ENCODE data around the gene ZFHX3.

Gene ZFHX3

GRCh38 chr16:72896485-72897118 lies 151.3 kb downstream of the ZFHX3 start:
- H3K27me3 ChIP-seq (ENCODE audit: low read depth, low read length), result no peaks in the 10 kb centered on the region
- H3K36me3 ChIP-seq (replicated peaks; ENCODE audit: low read depth, low read length), result no peaks in the 10 kb centered on the region
- no peaks in the 10 kb centered on the region for H3K9me3 ChIP-seq (ENCODE audit: insufficient read depth, low read length)
- H3K27ac ChIP-seq (ENCODE audit: low read length), result no peak overlapping the region
- TF ChIP-seq, protein P1, sequence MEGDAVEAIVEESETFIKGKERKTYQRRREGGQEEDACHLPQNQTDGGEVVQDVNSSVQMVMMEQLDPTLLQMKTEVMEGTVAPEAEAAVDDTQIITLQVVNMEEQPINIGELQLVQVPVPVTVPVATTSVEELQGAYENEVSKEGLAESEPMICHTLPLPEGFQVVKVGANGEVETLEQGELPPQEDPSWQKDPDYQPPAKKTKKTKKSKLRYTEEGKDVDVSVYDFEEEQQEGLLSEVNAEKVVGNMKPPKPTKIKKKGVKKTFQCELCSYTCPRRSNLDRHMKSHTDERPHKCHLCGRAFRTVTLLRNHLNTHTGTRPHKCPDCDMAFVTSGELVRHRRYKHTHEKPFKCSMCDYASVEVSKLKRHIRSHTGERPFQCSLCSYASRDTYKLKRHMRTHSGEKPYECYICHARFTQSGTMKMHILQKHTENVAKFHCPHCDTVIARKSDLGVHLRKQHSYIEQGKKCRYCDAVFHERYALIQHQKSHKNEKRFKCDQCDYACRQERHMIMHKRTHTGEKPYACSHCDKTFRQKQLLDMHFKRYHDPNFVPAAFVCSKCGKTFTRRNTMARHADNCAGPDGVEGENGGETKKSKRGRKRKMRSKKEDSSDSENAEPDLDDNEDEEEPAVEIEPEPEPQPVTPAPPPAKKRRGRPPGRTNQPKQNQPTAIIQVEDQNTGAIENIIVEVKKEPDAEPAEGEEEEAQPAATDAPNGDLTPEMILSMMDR (IDR thresholded peaks at IDR 0.05; ENCODE audit: low read depth, low read length), result no peak
- TF ChIP-seq EZH2phosphoT487 (IDR thresholded peaks at IDR 0.05; ENCODE audit: low read depth), result no peak
- H3K79me2 ChIP-seq (ENCODE audit: low read length), result no peaks in the 10 kb centered on the region
- H2AFZ ChIP-seq (ENCODE audit: low read depth, low read length), result no peak overlapping the region
- no peak overlapping the region for H3K4me2 ChIP-seq (ENCODE audit: low read length)
- no peaks in the 10 kb centered on the region for H4K20me1 ChIP-seq (ENCODE audit: insufficient read depth, low read length)
- H3K9ac ChIP-seq (ENCODE audit: low read length), result no peak overlapping the region
- peaks cover 17% of the 10 kb centered on the region for H3K4me1 ChIP-seq (ENCODE audit: low read length)
- H3K4me3 ChIP-seq (ENCODE audit: low read length), result no peak overlapping the region

DNA sequence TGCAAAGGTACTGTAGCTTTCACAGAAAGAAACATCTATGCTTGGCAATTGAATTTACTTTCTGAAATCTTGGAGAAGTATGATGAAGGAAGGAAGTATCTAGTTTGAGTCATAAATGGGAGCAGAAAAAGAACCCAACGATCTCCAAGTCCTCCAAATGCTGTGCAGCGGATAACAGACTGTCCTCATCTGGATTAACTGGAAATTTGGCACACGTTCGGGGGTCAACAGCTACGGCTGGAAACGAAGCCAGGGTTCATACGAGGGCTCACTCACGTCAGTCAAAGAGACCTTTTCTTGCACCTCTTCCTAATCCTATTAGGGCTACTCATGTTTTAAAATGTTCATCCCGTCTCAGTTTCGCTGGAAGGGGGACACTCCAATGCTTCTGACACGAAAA lies 152.0 kb downstream of the ZFHX3 start:
- H3K9ac ChIP-seq (ENCODE audit: low read length), result no peak overlapping the region
- no peaks in the 10 kb centered on the region for H3K27me3 ChIP-seq (ENCODE audit: low read depth, low read length)
- H3K36me3 ChIP-seq (replicated peaks; ENCODE audit: low read depth, low read length), result peaks cover 3% of the 10 kb centered on the region
- no peak overlapping the region for H3K4me2 ChIP-seq (ENCODE audit: low read length)
- H3K9me3 ChIP-seq (ENCODE audit: insufficient read depth, low read length), result 0 out of 2 replicates have a peak, but pooled peaks cover 4% of the 10 kb centered on the region
- TF ChIP-seq EZH2phosphoT487 (IDR thresholded peaks at IDR 0.05; ENCODE audit: low read depth), result no peak
- TF ChIP-seq, protein P1 (IDR thresholded peaks at IDR 0.05; ENCODE audit: low read depth, low read length), result no peak
- no peak overlapping the region for H3K27ac ChIP-seq (ENCODE audit: low read length)
- H3K79me2 ChIP-seq (ENCODE audit: low read length), result no peaks in the 10 kb centered on the region
- no peak overlapping the region for H3K4me3 ChIP-seq (ENCODE audit: low read length)
- H2AFZ ChIP-seq (ENCODE audit: low read depth, low read length), result no peak overlapping the region
- peaks cover 22% of the 10 kb centered on the region for H3K4me1 ChIP-seq (ENCODE audit: low read length)
- H4K20me1 ChIP-seq (ENCODE audit: insufficient read depth, low read length), result no peaks in the 10 kb centered on the region

DNA sequence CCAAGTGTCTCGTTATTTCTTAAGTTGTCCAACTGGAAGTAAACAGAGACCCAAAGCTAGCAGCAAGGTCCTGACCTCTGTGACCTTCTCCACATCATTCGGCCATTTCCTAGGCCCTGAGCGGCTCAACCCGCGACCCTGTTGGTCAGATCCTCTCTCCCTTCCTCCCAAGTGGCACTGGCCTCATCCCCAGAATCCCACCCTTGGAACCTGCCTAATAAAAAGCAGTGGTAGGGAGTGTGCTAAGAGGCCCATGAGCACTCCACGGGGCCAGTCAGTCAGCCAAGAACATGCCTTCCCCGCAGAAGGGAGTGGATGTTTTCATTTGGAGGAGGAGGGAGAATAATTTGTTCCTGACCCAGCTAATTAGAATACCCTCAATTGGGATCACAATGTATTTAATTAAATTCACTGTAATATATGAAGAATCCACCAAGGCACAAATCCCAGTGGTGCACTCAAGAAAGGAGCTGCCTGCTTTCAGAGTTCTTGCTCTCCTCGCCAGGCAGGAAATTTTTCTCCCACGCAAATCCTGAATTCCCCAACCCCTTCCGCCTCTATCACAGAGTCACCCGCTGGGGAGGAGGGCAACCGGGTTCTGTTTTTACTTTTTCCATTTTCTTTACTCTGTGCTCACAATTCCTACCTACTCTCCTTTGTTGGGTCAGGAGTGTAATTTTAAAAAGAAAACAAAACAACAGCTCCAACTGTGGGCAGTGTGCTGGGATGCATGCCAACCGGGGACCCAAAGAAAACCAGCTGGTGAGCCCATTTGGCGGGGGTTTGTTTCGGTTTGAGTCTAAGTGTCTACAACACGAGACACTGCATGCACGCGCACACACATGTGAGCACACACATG lies 153.4 kb downstream of the ZFHX3 start:
- H4K20me1 ChIP-seq (ENCODE audit: insufficient read depth, low read length), result no peaks in the 10 kb centered on the region
- no peak overlapping the region for H3K4me2 ChIP-seq (ENCODE audit: low read length)
- H3K36me3 ChIP-seq (replicated peaks; ENCODE audit: low read depth, low read length), result peaks cover 13% of the 10 kb centered on the region
- H3K27ac ChIP-seq (ENCODE audit: low read length), result no peak overlapping the region
- H2AFZ ChIP-seq (ENCODE audit: low read depth, low read length), result no peak overlapping the region
- TF ChIP-seq, protein P1 (IDR thresholded peaks at IDR 0.05; ENCODE audit: low read depth, low read length), result no peak
- no peak for TF ChIP-seq EZH2phosphoT487 (IDR thresholded peaks at IDR 0.05; ENCODE audit: low read depth)
- no peak overlapping the region for H3K9ac ChIP-seq (ENCODE audit: low read length)
- no peak overlapping the region for H3K4me3 ChIP-seq (ENCODE audit: low read length)
- H3K4me1 ChIP-seq (ENCODE audit: low read length), result peaks cover 22% of the 10 kb centered on the region
- 0 out of 2 replicates have a peak, but pooled peaks cover 13% of the 10 kb centered on the region for H3K9me3 ChIP-seq (ENCODE audit: insufficient read depth, low read length)
- H3K27me3 ChIP-seq (ENCODE audit: low read depth, low read length), result no peaks in the 10 kb centered on the region
- no peaks in the 10 kb centered on the region for H3K79me2 ChIP-seq (ENCODE audit: low read length)
